Measurements from ENCODE around the gene TBC1D22A. TPM values are rescaled to one million over a fixed set of nuclear protein-coding genes. Genes with fewer than 3 reads are reported as not detected.

Gene TBC1D22A
- total RNA-seq, 1 donor from 2014 or later = 6.8 TPM

- Histone ChIP-seq H3K27ac (ENCODE audit: low read depth, low read length) (no peak overlapping the region), H3K4me3 (ENCODE audit: low read length in 3 of 3) (no peak overlapping the region), H3K27me3 (ENCODE audit: control insufficient read depth in 3 of 3, insufficient read depth in 3 of 3, low read length in 3 of 3) (no peaks in the 10 kb centered on the region), H3K9me3 (ENCODE audit: control insufficient read depth in 3 of 3, low read length in 3 of 3) (no peaks in the 10 kb centered on the region), H3K36me3 (ENCODE audit: control insufficient read depth in 3 of 3, insufficient read depth in 3 of 3, low read length in 3 of 3) (peaks cover 0 to 7% (median 0%) of the 10 kb centered on the region in 3 donors), H3K4me1 (ENCODE audit: control insufficient read depth in 3 of 3, insufficient read depth in 3 of 3, low read length in 3 of 3) (no peaks in the 10 kb centered on the region), H3K9ac (ENCODE audit: low read depth in 1 of 3, low read length in 3 of 3) (no peak overlapping the region)
Measured at GRCh38 chr22:47010211-47010610, 247.8 kb downstream of the TBC1D22A start.

GRCh38 chr22:47011131-47011858 is 248.8 kb downstream of the TBC1D22A start:
- H3K4me3 ChIP-seq (ENCODE audit: low read length in 3 of 3) = no peak overlapping the region
- no peaks in the 10 kb centered on the region for H3K9me3 ChIP-seq (ENCODE audit: control insufficient read depth in 3 of 3, low read length in 3 of 3)
- no peak overlapping the region for H3K9ac ChIP-seq (ENCODE audit: low read depth in 1 of 3, low read length in 3 of 3)
- H3K27ac ChIP-seq (ENCODE audit: low read depth, low read length) = no peak overlapping the region
- H3K4me1 ChIP-seq (ENCODE audit: control insufficient read depth in 3 of 3, insufficient read depth in 3 of 3, low read length in 3 of 3) = no peaks in the 10 kb centered on the region
- H3K36me3 ChIP-seq (ENCODE audit: control insufficient read depth in 3 of 3, insufficient read depth in 3 of 3, low read length in 3 of 3) = peaks cover 0 to 7% (median 0%) of the 10 kb centered on the region in 3 donors
- no peaks in the 10 kb centered on the region for H3K27me3 ChIP-seq (ENCODE audit: control insufficient read depth in 3 of 3, insufficient read depth in 3 of 3, low read length in 3 of 3)

DNA sequence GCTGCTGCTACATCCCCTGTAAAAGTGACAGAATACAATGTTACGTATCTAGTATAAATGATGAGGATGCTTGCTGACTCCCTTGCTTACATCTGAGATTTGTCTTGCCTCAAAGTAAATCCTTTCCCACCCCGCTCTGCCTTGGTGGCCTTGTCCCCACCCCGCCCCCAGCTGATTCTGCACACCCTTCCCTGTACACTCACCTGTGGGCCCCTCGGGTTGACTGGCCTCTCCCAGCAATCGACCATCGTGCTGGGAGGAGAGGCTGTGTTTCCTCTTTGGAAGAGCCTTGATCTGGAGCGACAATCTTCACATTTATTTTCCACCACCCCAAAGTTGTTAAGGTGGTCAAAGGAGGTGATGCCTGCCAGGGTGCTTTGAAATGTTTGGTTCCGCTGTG is 249.4 kb downstream of the TBC1D22A start:
- H3K36me3 ChIP-seq (ENCODE audit: control insufficient read depth in 3 of 3, insufficient read depth in 3 of 3, low read length in 3 of 3) = peaks cover 0 to 7% (median 2%) of the 10 kb centered on the region in 3 donors
- H3K4me3 ChIP-seq (ENCODE audit: low read length in 3 of 3) = no peak overlapping the region
- no peaks in the 10 kb centered on the region for H3K27me3 ChIP-seq (ENCODE audit: control insufficient read depth in 3 of 3, insufficient read depth in 3 of 3, low read length in 3 of 3)
- no peaks in the 10 kb centered on the region for H3K4me1 ChIP-seq (ENCODE audit: control insufficient read depth in 3 of 3, insufficient read depth in 3 of 3, low read length in 3 of 3)
- H3K27ac ChIP-seq (ENCODE audit: low read depth, low read length) = no peak overlapping the region
- no peaks in the 10 kb centered on the region for H3K9me3 ChIP-seq (ENCODE audit: control insufficient read depth in 3 of 3, low read length in 3 of 3)
- H3K9ac ChIP-seq (ENCODE audit: low read depth in 1 of 3, low read length in 3 of 3) = no peak overlapping the region

GRCh38 chr22:47012589-47013370 is 250.3 kb downstream of the TBC1D22A start:
- Histone ChIP-seq H3K27me3 (ENCODE audit: control insufficient read depth in 3 of 3, insufficient read depth in 3 of 3, low read length in 3 of 3) (no peaks in the 10 kb centered on the region), H3K9ac (ENCODE audit: low read depth in 1 of 3, low read length in 3 of 3) (no peak overlapping the region), H3K4me1 (ENCODE audit: control insufficient read depth in 3 of 3, insufficient read depth in 3 of 3, low read length in 3 of 3) (no peaks in the 10 kb centered on the region), H3K4me3 (ENCODE audit: low read length in 3 of 3) (no peak overlapping the region), H3K36me3 (ENCODE audit: control insufficient read depth in 3 of 3, insufficient read depth in 3 of 3, low read length in 3 of 3) (peaks cover 0 to 7% (median 2%) of the 10 kb centered on the region in 3 donors), H3K9me3 (ENCODE audit: control insufficient read depth in 3 of 3, low read length in 3 of 3) (no peaks in the 10 kb centered on the region), H3K27ac (ENCODE audit: low read depth, low read length) (no peak overlapping the region)

DNA sequence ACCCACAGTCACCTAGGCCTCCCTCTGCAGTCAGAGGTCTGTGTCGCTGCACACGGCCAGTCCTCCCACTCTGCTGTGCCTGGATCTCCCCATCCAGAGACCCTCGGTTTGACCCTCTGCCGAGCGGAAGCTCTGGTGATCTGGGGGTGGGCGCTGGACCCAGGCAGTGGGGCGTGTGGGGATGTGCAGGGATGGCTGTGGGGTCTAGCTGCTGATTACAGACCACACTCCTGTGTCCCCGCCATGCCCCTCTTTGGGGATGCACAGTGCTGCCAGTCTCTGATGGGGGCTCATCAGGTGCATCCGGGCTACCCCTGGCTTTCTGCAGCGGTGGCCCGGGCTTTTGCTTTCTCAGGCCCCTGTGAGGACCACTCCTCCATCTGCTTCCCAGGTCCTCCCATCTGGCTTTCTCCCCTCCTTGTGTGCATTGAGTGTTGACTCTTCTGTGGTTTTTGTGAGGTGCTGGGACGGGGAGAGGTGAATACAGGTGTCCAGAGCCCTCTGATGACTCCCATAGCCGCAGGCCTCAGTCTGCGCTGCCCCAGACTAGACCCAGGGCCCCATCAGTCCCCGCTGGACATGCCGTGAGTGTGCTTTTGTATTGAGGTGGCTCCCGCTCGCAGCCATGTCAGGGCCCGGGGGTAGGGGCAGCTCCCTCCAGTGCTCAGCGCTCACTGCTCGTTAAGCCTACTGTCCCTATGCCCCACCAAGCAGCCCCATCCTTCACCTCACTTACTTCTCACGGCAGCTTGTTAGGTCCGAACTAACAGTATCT is 251.6 kb downstream of the TBC1D22A start:
- no peaks in the 10 kb centered on the region for H3K9me3 ChIP-seq (ENCODE audit: control insufficient read depth in 3 of 3, low read length in 3 of 3)
- peaks cover 0 to 6% (median 2%) of the 10 kb centered on the region in 3 donors for H3K36me3 ChIP-seq (ENCODE audit: control insufficient read depth in 3 of 3, insufficient read depth in 3 of 3, low read length in 3 of 3)
- no peak overlapping the region for H3K4me3 ChIP-seq (ENCODE audit: low read length in 3 of 3)
- H3K4me1 ChIP-seq (ENCODE audit: control insufficient read depth in 3 of 3, insufficient read depth in 3 of 3, low read length in 3 of 3) = no peaks in the 10 kb centered on the region
- H3K9ac ChIP-seq (ENCODE audit: low read depth in 1 of 3, low read length in 3 of 3) = no peak overlapping the region
- no peaks in the 10 kb centered on the region for H3K27me3 ChIP-seq (ENCODE audit: control insufficient read depth in 3 of 3, insufficient read depth in 3 of 3, low read length in 3 of 3)
- H3K27ac ChIP-seq (ENCODE audit: low read depth, low read length) = no peak overlapping the region

GRCh38 chr22:47014636-47015345 is 252.3 kb downstream of the TBC1D22A start:
- no peaks in the 10 kb centered on the region for H3K27me3 ChIP-seq (ENCODE audit: control insufficient read depth in 3 of 3, insufficient read depth in 3 of 3, low read length in 3 of 3)
- no peak overlapping the region for H3K9ac ChIP-seq (ENCODE audit: low read depth in 1 of 3, low read length in 3 of 3)
- no peaks in the 10 kb centered on the region for H3K9me3 ChIP-seq (ENCODE audit: control insufficient read depth in 3 of 3, low read length in 3 of 3)
- no peak overlapping the region for H3K4me3 ChIP-seq (ENCODE audit: low read length in 3 of 3)
- H3K36me3 ChIP-seq (ENCODE audit: control insufficient read depth in 3 of 3, insufficient read depth in 3 of 3, low read length in 3 of 3) = peaks cover 0 to 2% (median 0%) of the 10 kb centered on the region in 3 donors
- H3K4me1 ChIP-seq (ENCODE audit: control insufficient read depth in 3 of 3, insufficient read depth in 3 of 3, low read length in 3 of 3) = no peaks in the 10 kb centered on the region
- H3K27ac ChIP-seq (ENCODE audit: low read depth, low read length) = no peak overlapping the region

DNA sequence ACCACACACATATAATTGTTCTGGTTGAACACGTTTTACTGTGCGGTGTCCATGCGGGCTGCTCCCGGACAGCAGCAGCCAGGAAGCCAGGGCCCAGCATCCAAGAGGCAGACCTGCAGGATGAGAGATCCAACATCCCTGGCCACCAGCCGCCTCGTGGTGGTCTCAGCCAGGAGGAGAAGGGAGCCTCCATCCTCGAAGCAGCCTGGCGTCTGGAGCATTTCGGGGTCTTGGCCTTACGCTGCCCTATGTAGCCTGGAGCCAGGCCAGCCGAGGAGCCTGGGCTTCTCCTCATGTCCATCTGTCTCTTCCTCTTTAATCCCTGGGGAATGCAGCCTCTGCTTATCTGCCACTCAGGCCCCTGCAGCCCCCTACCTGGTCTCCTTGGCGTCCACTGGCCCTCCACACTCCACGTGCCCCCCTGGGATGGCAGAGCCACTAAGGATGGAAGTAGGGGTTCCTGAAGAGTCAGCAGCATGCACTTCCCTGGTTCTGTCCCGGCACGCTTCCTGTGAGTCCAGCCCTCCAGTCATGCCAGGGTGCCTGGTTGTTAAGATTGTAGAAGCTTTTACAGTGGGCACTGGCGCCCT is 253.2 kb downstream of the TBC1D22A start:
- Histone ChIP-seq H3K4me1 (ENCODE audit: control insufficient read depth in 3 of 3, insufficient read depth in 3 of 3, low read length in 3 of 3) (no peaks in the 10 kb centered on the region), H3K4me3 (ENCODE audit: low read length in 3 of 3) (no peak overlapping the region), H3K27me3 (ENCODE audit: control insufficient read depth in 3 of 3, insufficient read depth in 3 of 3, low read length in 3 of 3) (no peaks in the 10 kb centered on the region), H3K9ac (ENCODE audit: low read depth in 1 of 3, low read length in 3 of 3) (no peak overlapping the region), H3K9me3 (ENCODE audit: control insufficient read depth in 3 of 3, low read length in 3 of 3) (no peaks in the 10 kb centered on the region), H3K27ac (ENCODE audit: low read depth, low read length) (no peak overlapping the region), H3K36me3 (ENCODE audit: control insufficient read depth in 3 of 3, insufficient read depth in 3 of 3, low read length in 3 of 3) (peaks cover 0 to 2% (median 0%) of the 10 kb centered on the region in 3 donors)

- H3K4me3 ChIP-seq (ENCODE audit: low read length in 3 of 3) = no peak overlapping the region
- H3K4me1 ChIP-seq (ENCODE audit: control insufficient read depth in 3 of 3, insufficient read depth in 3 of 3, low read length in 3 of 3) = no peaks in the 10 kb centered on the region
- no peaks in the 10 kb centered on the region for H3K9me3 ChIP-seq (ENCODE audit: control insufficient read depth in 3 of 3, low read length in 3 of 3)
- H3K27ac ChIP-seq (ENCODE audit: low read depth, low read length) = no peak overlapping the region
- H3K27me3 ChIP-seq (ENCODE audit: control insufficient read depth in 3 of 3, insufficient read depth in 3 of 3, low read length in 3 of 3) = no peaks in the 10 kb centered on the region
- H3K9ac ChIP-seq (ENCODE audit: low read depth in 1 of 3, low read length in 3 of 3) = no peak overlapping the region
- peaks cover 0 to 2% (median 0%) of the 10 kb centered on the region in 3 donors for H3K36me3 ChIP-seq (ENCODE audit: control insufficient read depth in 3 of 3, insufficient read depth in 3 of 3, low read length in 3 of 3)
Measured at GRCh38 chr22:47016631-47017030, 254.2 kb downstream of the TBC1D22A start.

- H3K27me3 ChIP-seq (ENCODE audit: control insufficient read depth in 3 of 3, insufficient read depth in 3 of 3, low read length in 3 of 3) = no peaks in the 10 kb centered on the region
- no peak overlapping the region for H3K9ac ChIP-seq (ENCODE audit: low read depth in 1 of 3, low read length in 3 of 3)
- no peaks in the 10 kb centered on the region for H3K9me3 ChIP-seq (ENCODE audit: control insufficient read depth in 3 of 3, low read length in 3 of 3)
- H3K4me1 ChIP-seq (ENCODE audit: control insufficient read depth in 3 of 3, insufficient read depth in 3 of 3, low read length in 3 of 3) = no peaks in the 10 kb centered on the region
- peaks cover 0 to 2% (median 0%) of the 10 kb centered on the region in 3 donors for H3K36me3 ChIP-seq (ENCODE audit: control insufficient read depth in 3 of 3, insufficient read depth in 3 of 3, low read length in 3 of 3)
- no peak overlapping the region for H3K4me3 ChIP-seq (ENCODE audit: low read length in 3 of 3)
- H3K27ac ChIP-seq (ENCODE audit: low read depth, low read length) = no peak overlapping the region
Measured at GRCh38 chr22:47017245-47017644, 254.8 kb downstream of the TBC1D22A start.
